ENCODE measurements around the gene GRK4.

GRK4 gene

GRCh38 chr4:3037957-3038461 is 74.6 kb downstream of the GRK4 start:
- DNase-seq (ENCODE audit: low spot score): peak; percentile 74
- no peak overlapping the region for H3K27ac ChIP-seq
- no peak for TF ChIP-seq CTCF (IDR thresholded peaks at IDR 0.05)
- H3K4me3 ChIP-seq: peak overlapping the region; percentile 53

DNA sequence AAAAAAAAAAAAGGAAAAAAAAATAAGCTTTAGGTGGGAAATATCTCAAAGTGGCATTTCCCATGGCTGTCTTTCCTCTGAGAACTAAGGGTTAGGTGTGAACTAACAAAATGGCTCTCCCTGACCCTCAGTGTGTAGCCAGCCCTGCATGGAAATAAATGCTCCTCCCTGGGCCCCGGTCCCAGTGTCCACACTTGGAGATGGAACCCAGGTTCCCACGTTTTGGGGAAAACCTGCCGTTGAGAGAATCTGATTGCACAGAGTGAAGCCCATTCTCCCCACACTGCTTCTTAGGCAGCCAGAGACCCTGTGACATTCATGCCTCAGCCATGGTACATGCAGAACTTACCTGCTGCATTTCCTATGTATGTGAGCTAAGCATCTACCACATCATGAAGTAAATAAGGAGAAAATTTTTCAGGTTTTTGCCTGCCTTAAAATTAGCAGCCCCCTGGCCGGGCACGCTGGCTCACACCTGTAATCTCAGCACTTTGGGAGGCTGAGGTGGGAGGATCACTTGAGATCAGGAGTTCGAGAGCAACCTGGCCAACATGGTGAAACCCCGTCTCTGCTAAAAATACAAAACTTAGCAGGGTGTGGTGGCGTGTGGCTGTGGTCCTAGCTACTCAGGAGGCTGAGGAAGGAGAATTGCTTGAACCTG is 76.5 kb downstream of the GRK4 start:
- peak; percentile 43 for DNase-seq (ENCODE audit: low spot score)
- Histone ChIP-seq H3K4me3 (no peak overlapping the region), H3K27ac (no peak overlapping the region)
- no peak for TF ChIP-seq CTCF (IDR thresholded peaks at IDR 0.05)

GRCh38 chr4:3040452-3041191 is 77.3 kb downstream of the GRK4 start:
- H3K27ac ChIP-seq: peak overlapping the region in 1 of 2 donors; percentile 75
- peak overlapping the region; percentile 77 for H3K4me3 ChIP-seq
- peak; percentile 41 for DNase-seq (ENCODE audit: low spot score)
- TF ChIP-seq CTCF (IDR thresholded peaks at IDR 0.05): no peak

GRCh38 chr4:3041192-3042142 is 78.1 kb downstream of the GRK4 start:
- no peak for TF ChIP-seq CTCF (IDR thresholded peaks at IDR 0.05)

GRCh38 chr4:3042226-3042625 is 78.9 kb downstream of the GRK4 start:
- H3K27ac ChIP-seq: peak overlapping the region in 1 of 2 donors; percentile 75
- no peak for DNase-seq (ENCODE audit: low spot score)
- no peak for TF ChIP-seq CTCF (IDR thresholded peaks at IDR 0.05)
- peak overlapping the region; percentile 77 for H3K4me3 ChIP-seq

More at GRCh38 chr4:3041192-3042142, 78.1 kb downstream of the GRK4 start:
- peak overlapping the region; percentile 77 for H3K4me3 ChIP-seq
- peak; percentile 82 for DNase-seq (ENCODE audit: low spot score)
- H3K27ac ChIP-seq: peak overlapping the region in 1 of 2 donors; percentile 75

DNA sequence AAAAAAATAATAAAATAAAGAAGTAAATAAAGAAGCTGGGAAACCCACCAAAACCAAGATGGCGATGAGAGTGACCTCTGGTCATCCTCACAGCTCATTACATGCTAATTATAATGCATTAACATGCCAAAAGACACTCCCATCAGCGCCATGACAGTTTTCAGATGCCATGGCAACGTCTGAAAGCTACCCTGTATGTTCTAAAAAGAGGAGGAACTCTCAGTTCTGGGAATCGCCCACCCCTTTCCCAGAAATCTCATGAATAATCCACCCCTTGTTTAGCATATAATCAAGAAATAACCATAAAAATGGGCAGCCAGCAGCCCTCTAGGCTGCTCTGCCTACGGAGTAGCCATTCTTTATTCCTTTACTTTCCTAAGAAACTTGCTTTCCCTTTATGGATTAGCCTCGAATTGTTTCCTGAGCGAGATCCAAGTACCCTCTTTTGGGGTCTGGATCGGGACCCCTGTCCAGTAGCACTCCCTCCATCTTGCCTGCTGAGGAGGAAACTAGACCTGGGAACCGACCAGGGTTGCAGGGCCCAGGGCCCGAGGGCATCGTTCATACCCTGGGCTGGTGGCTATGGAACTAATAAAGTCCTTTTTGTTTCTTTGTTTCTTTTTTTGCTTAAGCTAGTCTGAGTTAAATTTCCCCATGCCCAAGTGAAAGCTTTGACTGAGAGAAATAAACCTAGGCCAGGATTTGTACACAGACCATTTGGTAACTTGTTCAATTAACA is 80.1 kb downstream of the GRK4 start:
- no peak for TF ChIP-seq CTCF (IDR thresholded peaks at IDR 0.05)
- Histone ChIP-seq H3K4me3 (no peak overlapping the region), H3K27ac (no peak overlapping the region)
- peak; percentile 46 for DNase-seq (ENCODE audit: low spot score)
